ENCODE results near the gene CACNA1G.

- TF ChIP-seq CTCF (IDR thresholded peaks at IDR 0.05; ENCODE audit: low read depth, low read length, missing input control) = no peak
- TF ChIP-seq RAD21 (IDR thresholded peaks at IDR 0.05) = no peak
- TF ChIP-seq ZBTB33 (IDR thresholded peaks at IDR 0.05) = no peak
- TF ChIP-seq TAF1 (conservative IDR thresholded peaks at IDR 0.05) = no peak
- no peak for TF ChIP-seq YY1 (IDR thresholded peaks at IDR 0.05)
- TF ChIP-seq HNF4A (conservative IDR thresholded peaks at IDR 0.05) = no peak
- TF ChIP-seq SP1 (IDR thresholded peaks at IDR 0.05) = no peak
- TF ChIP-seq ATF3 (IDR thresholded peaks at IDR 0.05) = no peak
- no peak for TF ChIP-seq REST (IDR thresholded peaks at IDR 0.05)
Observed at GRCh38 chr17:50587571-50587970, 27.1 kb downstream of the CACNA1G start.

Measured in liver (tissue), 3 donors.